CD4-positive, alpha-beta T cell treated with Interleukin-12 subunit alpha and Interleukin-12 subunit beta, for 1 hour (primary cell): ENCODE measurements around the gene RHOU.
"Not testable (repeated sequence)": the region's sequence is repeated elsewhere in the genome, so short reads cannot be mapped to it uniquely, and the experiment has no call there.

ENCODE experiments used
- DNase-seq: peaks from one replicate; pipeline ENCODE4 v3.0.0-alpha.2; 2020

The RHOU gene

GRCh38 chr1:228765168-228765946, 30.1 kb downstream of the RHOU start:
- DNase-seq: peak; percentile 49

- no peak for DNase-seq
These were observed 31.5 kb downstream of the RHOU start for GRCh38 chr1:228766788-228767187.

- no peak for DNase-seq
These were observed 32.5 kb downstream of the RHOU start for GRCh38 chr1:228767636-228768354.

GRCh38 chr1:228768355-228769000, 33.2 kb downstream of the RHOU start:
- no peak for DNase-seq

- DNase-seq: no peak
These were observed 35.5 kb downstream of the RHOU start for GRCh38 chr1:228770779-228771223.

GRCh38 chr1:228772516-228773212, 37.4 kb downstream of the RHOU start:
- no peak for DNase-seq

- DNase-seq: not testable (repeated sequence)
These were observed 40.7 kb downstream of the RHOU start for GRCh38 chr1:228775946-228776345.

GRCh38 chr1:228776449-228776848, 41.2 kb downstream of the RHOU start:
- no peak for DNase-seq

- no peak for DNase-seq
These were observed 42.0 kb downstream of the RHOU start for GRCh38 chr1:228777236-228777635.

GRCh38 chr1:228778026-228778425, 42.7 kb downstream of the RHOU start:
- no peak for DNase-seq

GRCh38 chr1:228778466-228778865, 43.2 kb downstream of the RHOU start:
- DNase-seq: no peak

GRCh38 chr1:228778961-228779360, 43.7 kb downstream of the RHOU start:
- no peak for DNase-seq

- no peak for DNase-seq
These were observed 46.0 kb downstream of the RHOU start for GRCh38 chr1:228781161-228781808.

GRCh38 chr1:228781809-228782661, 46.8 kb downstream of the RHOU start:
- DNase-seq: no peak

- DNase-seq: no peak
These were observed 47.6 kb downstream of the RHOU start for GRCh38 chr1:228782662-228783417.

GRCh38 chr1:228783418-228784040, 48.2 kb downstream of the RHOU start:
- DNase-seq: no peak

GRCh38 chr1:228784181-228784580, 48.9 kb downstream of the RHOU start:
- no peak for DNase-seq

GRCh38 chr1:228785366-228786330, 50.4 kb downstream of the RHOU start:
- DNase-seq: no peak
